GM19099 (cell line): ENCODE measurements around the gene TRIM15.

ENCODE experiments used
- POLR2A ChIP-seq: IDR thresholded peaks from 3 replicates; pipeline ENCODE4 v1.6.1; 2011; ENCODE audit warnings: low read depth; ENCODE audit not compliant: insufficient read length; ENCODE audit errors: extremely low read depth

TRIM15 gene

GRCh38 chr6:30163090-30163917 is at the start of gene TRIM15:
Gene TRIM15 (plus strand): TSS chr6:30163546. CDS start chr6:30163685, 139 bp downstream.
- TF ChIP-seq POLR2A, result no peak

GRCh38 chr6:30113841-30114240 is 49.5 kb upstream of the TRIM15 start:
- TF ChIP-seq POLR2A, result no peak

GRCh38 chr6:30116724-30117123 is 46.6 kb upstream of the TRIM15 start:
- TF ChIP-seq POLR2A, result no peak

DNA sequence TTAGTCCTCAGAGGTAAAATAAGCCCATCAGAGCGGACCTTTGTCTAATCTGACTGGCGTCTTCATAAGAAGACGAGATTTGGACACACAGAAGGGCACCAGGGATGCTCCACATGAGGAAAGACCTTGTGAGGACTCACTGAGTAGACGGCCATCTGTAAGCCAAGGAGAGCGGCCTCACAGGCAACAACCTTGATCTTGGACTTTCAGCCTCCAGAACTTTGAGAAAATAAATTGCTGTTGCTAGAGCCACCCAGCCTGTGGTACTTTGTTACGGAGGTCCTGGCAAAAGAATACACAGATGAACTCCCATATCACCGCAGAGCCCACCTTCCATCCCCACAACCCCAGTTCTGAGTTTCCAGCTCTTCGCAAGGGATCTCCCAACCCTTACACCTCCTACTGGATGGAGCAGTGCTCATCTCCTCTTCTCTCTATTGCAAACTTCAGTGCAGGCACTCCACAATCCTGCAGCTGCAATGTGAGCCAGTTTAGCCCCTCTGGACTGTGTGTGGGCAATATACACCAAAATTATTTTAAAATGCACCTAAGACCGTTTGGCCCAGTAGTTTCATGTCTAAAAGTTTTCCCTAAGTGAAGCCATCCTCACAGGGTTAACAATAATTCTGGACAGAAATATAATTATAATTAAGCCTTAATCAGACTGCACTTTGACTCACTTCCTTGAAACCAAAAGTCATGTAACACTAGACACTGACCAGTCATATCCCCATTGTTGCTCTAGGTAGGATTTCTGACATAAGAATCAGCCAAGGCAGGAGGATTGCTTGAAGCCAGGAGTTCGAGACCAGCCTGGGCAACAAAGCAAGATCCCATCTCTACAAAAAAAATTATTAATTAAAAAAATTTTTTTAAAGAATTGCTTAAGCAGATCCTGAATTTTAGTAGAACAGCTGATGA is 41.6 kb upstream of the TRIM15 start:
- TF ChIP-seq POLR2A, result no peak

GRCh38 chr6:30122515-30122914 is 40.8 kb upstream of the TRIM15 start:
- TF ChIP-seq POLR2A, result no peak

GRCh38 chr6:30127238-30128093 is 35.9 kb upstream of the TRIM15 start:
- TF ChIP-seq POLR2A, result no peak

- TF ChIP-seq POLR2A, result no peak
These were observed 33.8 kb upstream of the TRIM15 start for GRCh38 chr6:30129265-30130178.

DNA sequence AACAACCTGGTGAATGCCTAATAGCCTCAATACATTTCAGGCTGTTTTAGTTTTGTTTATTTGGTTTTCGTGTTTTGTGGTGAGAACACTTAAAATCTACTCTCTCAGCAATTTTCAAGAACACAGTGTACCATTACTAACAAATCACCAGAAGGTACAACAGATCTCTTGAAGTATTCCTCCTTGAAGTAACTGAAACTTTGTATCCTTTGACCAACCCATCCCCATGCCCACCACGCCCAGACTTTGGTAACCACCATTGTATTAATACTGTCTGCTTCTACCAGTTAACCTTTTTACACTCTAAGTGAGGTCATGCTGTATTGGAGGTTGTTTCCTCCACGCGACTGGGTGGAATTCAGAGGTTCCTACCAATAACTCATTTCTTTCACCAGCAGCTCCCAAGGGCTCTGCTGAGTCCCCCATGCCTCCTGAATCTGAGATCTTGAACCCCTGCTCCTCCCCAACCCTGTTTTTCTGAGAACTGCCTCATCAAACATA is 33.1 kb upstream of the TRIM15 start:
- no peak for TF ChIP-seq POLR2A

DNA sequence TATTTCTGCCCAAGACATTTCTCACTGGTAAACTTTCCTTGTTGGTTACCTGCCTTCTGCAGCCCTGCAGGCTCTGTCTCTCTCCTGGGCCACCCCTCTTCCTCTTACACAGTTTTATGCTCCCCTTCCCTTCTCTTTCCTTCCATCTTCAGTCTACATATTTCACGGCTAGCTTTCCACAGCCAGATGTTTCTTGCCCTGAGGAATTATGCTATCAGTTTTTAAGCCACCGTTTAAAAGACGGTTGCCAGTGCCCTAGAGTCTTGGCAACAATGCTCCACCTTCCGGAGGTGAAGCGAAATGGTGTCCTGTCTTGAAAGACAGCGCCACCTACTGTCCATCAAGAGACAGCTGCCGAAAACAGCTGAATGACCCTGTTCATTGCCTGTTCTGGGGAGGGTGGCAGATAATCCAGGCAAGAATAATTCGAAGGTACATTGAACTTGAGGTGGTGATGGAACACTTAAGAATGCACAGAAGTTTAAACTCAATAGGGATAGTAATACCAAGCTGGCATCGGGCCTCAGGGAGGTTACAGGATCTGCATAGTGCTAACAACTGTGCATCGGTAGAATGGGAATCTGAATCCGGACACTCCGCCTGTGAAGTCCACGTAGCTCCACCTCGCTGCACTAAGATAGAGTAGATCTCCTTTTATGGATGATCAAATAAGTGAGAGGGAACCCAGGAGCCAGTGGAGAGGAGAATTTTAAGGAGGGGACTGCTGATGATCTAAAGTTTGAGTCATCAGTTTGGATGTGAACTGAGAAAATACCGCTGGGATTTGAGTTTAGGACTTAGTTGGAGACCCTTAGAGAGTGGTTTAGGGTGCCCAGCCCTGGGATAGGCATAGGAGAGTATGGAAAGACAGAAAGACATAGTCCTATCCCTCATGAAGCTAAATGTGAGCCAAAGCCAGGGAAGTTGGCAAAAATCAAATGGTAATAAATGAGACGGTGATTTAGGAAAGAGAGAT is 32.2 kb upstream of the TRIM15 start:
- TF ChIP-seq POLR2A, result no peak

DNA sequence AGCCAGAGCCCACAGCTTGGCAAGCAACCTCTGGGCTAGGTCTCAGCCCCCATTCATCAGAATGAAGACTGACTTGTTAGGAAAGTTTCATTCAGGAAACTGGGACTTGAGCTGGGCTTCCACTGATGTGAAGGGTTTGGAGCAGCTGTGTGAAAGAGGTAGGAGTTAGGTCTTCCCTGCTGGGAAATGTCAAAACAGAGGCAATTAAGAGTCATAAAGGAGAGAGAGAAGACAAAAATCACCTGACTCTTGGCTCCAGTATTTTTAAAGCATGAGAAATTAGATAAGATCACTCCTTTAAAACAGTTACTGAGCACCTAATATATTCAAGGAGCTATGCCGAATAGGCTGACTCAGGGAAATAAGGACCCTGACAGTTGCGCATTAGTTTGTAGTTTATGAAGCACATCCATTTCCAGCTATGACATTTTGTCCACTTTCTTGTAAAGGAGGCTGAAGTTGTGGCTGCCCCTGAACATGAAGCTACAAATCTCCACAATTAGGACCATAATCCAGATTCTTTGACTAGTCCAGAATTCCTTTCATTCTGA is 31.3 kb upstream of the TRIM15 start:
- no peak for TF ChIP-seq POLR2A

GRCh38 chr6:30135147-30135546 is 28.2 kb upstream of the TRIM15 start:
- no peak for TF ChIP-seq POLR2A

- TF ChIP-seq POLR2A, result no peak
These were observed 27.6 kb upstream of the TRIM15 start, which contains the start of gene TRIM40 for GRCh38 chr6:30135757-30136156. Gene TRIM40 (plus strand): TSS chr6:30136140. CDS start chr6:30137037, 897 bp downstream.

DNA sequence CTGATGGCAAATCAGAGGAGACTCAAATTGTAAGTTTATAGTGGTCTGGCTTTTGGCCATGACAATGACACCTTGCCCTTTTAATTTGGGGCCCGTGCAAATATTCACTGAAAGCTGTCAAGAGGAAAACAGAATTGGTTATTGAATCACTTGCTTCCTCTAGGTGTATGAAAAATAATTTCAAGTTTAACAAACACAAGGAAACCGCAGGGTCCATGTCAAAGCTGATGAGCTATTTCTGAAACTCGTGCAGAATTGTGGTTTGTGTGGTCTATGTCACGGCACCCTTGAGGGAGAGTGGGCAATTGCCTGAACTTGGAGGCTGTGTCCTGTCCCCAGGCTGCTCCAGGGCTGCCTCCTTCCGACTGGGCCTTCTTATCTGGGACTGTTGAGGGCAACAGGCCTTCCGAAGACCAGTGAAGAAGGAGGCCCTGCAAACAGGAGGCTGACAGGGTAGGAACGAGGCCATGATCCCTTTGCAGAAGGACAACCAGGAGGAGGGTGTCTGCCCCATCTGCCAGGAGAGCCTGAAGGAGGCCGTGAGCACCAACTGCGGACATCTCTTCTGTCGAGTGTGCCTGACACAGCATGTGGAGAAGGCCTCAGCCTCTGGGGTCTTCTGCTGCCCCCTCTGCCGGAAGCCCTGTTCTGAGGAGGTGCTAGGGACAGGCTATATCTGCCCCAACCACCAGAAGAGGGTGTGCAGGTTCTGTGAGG is 26.6 kb upstream of the TRIM15 start:
- no peak for TF ChIP-seq POLR2A
